Limb (tissue), 2 donors: Measurements from ENCODE around the gene ABCB11.
"Not testable (repeated sequence)": the region's sequence is repeated elsewhere in the genome, so short reads cannot be mapped to it uniquely, and the experiment has no call there.

ENCODE experiments used
- DNase-seq, 2 donors: peaks; one replicate each; pipeline ENCODE4 v3.0.0-alpha.2; 2016; ENCODE audit errors: extremely low spot score in 2 of 2

The ABCB11 gene

DNA sequence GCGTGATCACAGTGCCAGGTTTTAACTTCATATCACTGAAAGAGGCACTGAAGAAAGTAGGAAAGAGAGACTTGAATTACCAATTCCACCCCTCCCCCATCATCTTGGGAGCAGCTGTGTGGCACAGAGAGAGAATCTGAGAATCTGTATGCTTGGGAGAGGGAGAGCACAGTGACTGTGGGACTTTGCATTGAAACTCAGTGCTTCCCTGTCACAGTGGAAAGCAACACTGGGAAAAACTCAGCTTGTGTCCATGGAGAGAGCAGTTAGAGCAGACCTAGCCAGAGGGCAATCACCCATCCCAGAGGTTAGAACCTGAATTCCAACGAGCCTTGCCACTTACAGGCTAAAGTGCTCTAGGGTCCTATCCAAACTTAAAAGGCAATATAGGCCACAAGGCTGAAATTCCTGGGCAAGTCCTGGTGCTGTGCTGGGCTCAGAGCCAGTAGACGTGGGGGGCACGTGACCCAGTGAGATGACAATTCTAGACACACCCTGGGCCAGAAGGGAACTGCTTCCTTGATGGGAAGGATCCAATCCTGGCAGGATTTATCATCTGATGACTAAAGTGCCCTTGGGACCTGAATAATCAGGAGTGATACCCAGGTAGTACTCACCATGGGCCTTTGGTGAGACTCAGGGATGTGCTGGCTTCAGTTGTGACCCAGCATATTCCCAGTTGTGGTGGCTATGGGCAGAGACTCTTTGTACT lies 15.5 kb upstream of the ABCB11 start:
- DNase-seq: no peak

GRCh38 chr2:169042856-169043255 lies 11.7 kb upstream of the ABCB11 start:
- no peak for DNase-seq

GRCh38 chr2:169041594-169041993 lies 10.5 kb upstream of the ABCB11 start:
- no peak for DNase-seq

DNA sequence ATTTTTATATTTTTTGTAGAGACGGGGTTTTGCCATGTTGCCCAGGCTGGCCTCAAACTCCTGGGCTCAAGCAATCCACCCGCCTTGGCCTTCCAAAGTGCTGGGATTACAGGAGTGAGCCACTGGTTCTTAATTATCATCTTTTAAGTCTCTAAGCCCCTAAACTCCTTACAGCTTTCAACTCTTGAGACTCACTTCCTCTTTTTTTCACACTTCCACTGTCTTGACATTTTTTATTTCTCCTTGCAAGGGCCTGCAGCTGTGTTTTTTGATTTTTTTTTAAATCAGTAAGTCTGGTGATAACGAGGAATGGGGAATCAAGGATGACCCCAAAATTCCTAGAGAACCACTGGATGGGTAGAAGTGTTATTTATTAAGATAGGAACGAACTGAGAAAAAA lies 8.6 kb upstream of the ABCB11 start:
- no peak for DNase-seq

GRCh38 chr2:169038338-169038757 lies 7.2 kb upstream of the ABCB11 start:
- DNase-seq: no peak

GRCh38 chr2:169036736-169037440 lies 5.8 kb upstream of the ABCB11 start:
- DNase-seq: no peak

GRCh38 chr2:169035887-169036286 lies 4.8 kb upstream of the ABCB11 start:
- no peak for DNase-seq

GRCh38 chr2:169034984-169035544 lies 3.9 kb upstream of the ABCB11 start:
- DNase-seq: no peak

DNA sequence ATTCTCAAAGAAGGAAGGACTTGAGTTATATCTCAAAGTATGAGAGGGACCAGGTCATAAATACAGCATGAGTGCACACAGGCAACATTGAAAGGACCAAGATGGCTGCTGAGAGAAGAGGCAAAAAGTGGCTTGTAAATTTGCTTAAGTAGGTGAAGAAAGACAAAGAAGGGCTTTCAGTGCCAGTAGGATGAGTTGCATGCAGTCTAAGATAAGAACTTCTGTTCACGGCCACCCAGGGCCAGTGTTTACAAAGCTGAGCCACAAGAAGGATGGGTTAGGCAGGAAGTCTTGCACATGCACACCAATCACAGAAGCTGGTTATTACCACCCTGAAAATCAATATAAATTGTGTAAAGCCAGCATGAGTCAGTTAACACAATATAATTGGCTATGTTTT lies 3.1 kb upstream of the ABCB11 start:
- no peak for DNase-seq

GRCh38 chr2:169029341-169029740 lies 1.8 kb downstream of the ABCB11 start:
- DNase-seq: no peak

GRCh38 chr2:169027234-169027633 lies 3.9 kb downstream of the ABCB11 start:
- DNase-seq: no peak

DNA sequence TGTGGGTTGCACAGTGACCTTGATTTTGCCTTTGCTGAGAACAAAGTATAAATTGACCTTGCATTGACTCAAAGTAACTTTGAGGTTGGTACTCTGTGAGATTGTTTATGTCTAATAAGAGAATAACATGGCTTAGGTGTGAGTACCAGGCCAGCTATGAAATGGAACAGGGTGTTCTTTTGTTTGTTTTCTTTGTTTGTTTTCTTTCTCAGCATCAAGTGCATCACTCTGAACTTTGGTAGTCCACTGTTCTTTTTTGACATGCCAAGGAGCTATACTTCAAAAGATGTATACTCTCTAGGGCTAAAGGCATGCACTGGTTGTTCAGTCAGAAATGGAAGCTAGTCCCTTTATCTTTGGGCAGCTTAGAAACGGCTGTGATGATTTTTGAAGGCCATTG lies 5.1 kb downstream of the ABCB11 start:
- no peak for DNase-seq

DNA sequence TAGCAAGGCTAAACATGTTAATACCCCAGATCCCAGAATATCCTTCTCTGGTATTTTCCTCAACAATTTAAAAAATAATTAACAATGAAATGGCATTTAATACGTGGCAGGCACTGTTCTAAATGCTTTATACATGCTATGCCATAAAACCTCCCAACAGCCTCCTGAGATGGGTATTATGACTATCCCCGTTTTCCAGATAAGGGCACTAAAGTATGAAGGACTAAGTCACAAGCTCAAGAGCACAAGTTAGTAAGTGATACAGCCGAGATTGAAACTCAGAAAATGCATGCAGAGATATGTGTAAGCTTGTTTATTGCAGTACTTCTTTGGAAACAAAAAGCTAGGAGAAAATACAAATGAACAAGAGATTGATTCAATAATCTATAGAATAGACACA lies 8.0 kb downstream of the ABCB11 start:
- DNase-seq: no peak

- no peak for DNase-seq
These were observed 12.7 kb downstream of the ABCB11 start for GRCh38 chr2:169018390-169018789.

DNA sequence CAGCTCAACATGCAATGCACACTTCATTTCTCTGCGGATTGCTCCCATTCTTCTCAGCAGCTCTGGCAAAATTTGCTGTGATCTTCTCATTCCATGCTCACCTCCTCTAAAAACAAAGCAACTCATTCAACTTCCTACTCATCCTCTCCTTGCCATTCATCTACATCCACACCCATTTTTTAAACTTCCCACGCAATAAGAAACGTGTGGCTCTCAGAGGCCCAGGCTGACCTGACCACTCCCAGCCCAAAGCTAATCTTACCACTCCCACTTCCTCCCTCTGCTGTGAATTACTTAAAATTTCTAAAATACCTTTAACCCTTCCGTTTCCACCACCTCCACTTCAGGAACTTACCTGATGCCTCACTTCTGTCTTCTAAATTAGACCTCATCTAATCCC lies 15.2 kb downstream of the ABCB11 start:
- no peak for DNase-seq

- no peak for DNase-seq
These were observed 16.3 kb downstream of the ABCB11 start for GRCh38 chr2:169014780-169015179.

- no peak for DNase-seq
These were observed 17.5 kb downstream of the ABCB11 start for GRCh38 chr2:169013628-169014026.

- peak in 1 of 2 donors; percentile 6 for DNase-seq
These were observed 18.1 kb downstream of the ABCB11 start for GRCh38 chr2:169012812-169013627.

DNA sequence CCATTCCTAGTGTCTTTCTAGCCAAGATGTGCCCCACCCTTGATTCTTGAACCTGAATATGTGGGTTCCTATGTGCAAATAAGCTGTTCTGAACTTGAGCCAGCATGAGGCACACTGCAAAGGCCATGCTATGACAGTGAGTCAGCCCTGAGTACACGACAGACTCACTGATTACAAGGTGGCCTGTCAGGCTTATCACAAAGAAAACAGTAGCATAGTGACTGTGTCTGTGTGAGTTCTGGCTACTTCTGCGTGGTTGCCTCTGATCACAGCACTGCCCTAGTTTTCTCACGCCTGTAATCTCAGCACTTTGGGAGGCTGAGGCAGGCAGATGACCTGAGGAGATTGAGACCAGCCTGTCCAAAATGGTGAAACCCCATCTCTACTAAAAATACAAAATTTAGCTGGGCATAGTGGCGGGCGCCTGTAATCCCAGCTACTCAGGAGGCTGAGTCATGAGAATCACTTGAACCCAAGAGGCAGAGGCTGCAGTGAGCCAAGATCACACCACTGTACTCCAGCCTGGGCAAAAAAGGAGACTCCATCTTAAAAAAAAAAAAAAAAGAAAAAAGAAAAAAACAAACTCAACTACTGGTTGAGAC lies 18.8 kb downstream of the ABCB11 start:
- not testable (repeated sequence) for DNase-seq

GRCh38 chr2:169011698-169012097 lies 19.4 kb downstream of the ABCB11 start:
- no peak for DNase-seq

DNA sequence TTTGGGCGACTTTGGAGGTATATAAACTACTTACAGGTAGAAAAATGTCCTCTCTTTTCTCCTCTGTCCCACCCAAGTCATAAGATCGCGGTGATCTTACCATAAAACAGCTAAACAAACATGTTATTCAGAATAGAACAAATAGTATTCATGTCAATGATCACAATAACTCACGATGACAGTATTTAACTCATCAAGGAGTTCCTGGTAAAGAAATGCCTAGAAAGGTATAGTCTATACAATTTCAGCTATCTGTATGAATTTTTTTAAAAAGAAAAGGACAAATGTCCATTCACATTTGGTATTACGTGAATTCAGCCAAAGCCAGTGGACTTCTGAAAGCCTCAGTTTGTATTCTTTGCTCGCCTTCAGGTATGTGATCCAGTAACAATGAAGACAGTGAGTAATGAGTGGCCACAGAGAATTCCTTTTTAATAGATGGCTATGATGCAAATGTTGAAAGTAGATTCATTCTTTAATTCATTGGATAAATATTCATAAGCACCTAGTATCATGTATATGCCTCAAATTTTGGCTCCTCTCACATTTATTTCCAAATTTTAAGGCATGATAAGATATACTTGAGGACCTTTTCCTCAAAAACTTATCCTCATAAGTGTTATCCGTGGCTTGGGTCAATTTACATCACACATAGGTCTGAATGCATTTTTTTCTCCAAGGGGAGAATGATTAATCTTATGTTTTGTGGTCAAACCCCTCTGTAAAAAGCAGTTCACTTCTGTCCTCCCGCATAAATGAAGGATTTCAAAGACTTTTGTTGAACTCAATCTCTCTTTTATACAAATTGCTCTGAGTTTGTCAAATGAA lies 20.3 kb downstream of the ABCB11 start:
- DNase-seq: no peak
